NT2/D1 (cell line): ENCODE data around the gene PRICKLE2.

ENCODE experiments used
- SUZ12 ChIP-seq: IDR thresholded peaks from 2 replicates; pipeline ENCODE4 v1.6.1; 2011; ENCODE audit not compliant: insufficient read length, insufficient read depth; ENCODE audit errors: extremely low read depth
- YY1 ChIP-seq: IDR thresholded peaks from 2 replicates; pipeline ENCODE4 v1.6.1; 2011; ENCODE audit not compliant: insufficient read length, insufficient read depth
- ZNF274 ChIP-seq: IDR thresholded peaks from 2 replicates; pipeline ENCODE4 v1.6.1; 2011; ENCODE audit warnings: mild to moderate bottlenecking, low read depth, low read length

- TF ChIP-seq YY1, result no peak
- no peak for TF ChIP-seq SUZ12
- no peak for TF ChIP-seq ZNF274
Observed at GRCh38 chr3:64264501-64265109, 39.3 kb upstream of the PRICKLE2 start.
